Right ventricle myocardium superior (tissue), 1 donor: ENCODE data around the gene RBBP8NL. TPM values are rescaled to one million over a fixed set of nuclear protein-coding genes. Genes with fewer than 3 reads are reported as not detected.

Experiments
- ATAC-seq: fragments of 200-7000 bp; cut with Tn5 transposase; one replicate; pipeline ENCODE4 v1.9.1; 2020; ENCODE audit warnings: mild to moderate bottlenecking; ENCODE audit not compliant: poor library complexity
- DNase-seq: peaks from one replicate; pipeline ENCODE4 v3.0.0-alpha.2; 2020
- intact Hi-C: fragments of 100-400 bp; cut with DNase I; formaldehyde crosslinking; loops from one replicate; pipeline ENCODE4 v1.11.2; 2022
- total RNA-seq: library from RNA; stranded (reverse); fragmentation: NEBNext Ultra II Directional; extraction: Animal tissue kit (Norgen Biotek cat#: 25700); gene quantifications from one replicate; pipeline ENCODE4 v1.2.1, GENCODE V29; 2021
- donor health status: DM: no; HTN: yes; CAD: no; lungs with severe emphysema.

The RBBP8NL gene
- total RNA-seq, 1 donor from 2014 or later, result not detected

- intact Hi-C loops, result no loop called here
- ATAC-seq (no peak), DNase-seq (no peak)
Measured at GRCh38 chr20:62463651-62464424, 36.5 kb upstream of the RBBP8NL start.

GRCh38 chr20:62462976-62463592 lies 35.7 kb upstream of the RBBP8NL start:
- no peak for DNase-seq
- intact Hi-C loops, result no loop called here

DNA sequence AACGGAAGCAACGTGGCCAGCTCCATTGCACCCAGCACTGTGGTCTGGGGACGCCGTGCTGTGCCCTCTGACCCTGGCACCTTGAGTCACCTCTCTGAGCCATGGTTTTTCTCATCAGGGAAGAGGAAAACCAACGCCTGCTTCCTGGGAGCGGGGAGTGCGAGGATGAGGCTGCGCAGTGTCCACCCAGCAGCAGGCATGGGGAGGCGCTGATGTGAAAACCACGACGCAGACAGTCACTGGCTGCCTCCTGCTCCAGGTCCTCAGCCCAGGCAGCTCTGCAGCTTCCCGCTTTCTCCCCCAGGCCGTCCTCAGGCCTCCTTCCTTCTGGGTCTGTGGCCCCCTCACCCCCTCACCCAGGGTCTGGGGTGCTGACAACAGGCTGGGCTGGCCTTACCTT lies 34.5 kb upstream of the RBBP8NL start:
- ATAC-seq, result no peak
- no peak for DNase-seq
- intact Hi-C loops, result no loop called here

More at GRCh38 chr20:62462976-62463592, 35.7 kb upstream of the RBBP8NL start:
- no peak for ATAC-seq

- DNase-seq, result peak; percentile 76
- intact Hi-C loops, result no loop called here
- peak; percentile 84 for ATAC-seq
Measured at GRCh38 chr20:62461157-62461556, 33.8 kb upstream of the RBBP8NL start.

GRCh38 chr20:62460678-62461077 lies 33.3 kb upstream of the RBBP8NL start:
- intact Hi-C loops, result no loop called here
- ATAC-seq (no peak), DNase-seq (no peak)

DNA sequence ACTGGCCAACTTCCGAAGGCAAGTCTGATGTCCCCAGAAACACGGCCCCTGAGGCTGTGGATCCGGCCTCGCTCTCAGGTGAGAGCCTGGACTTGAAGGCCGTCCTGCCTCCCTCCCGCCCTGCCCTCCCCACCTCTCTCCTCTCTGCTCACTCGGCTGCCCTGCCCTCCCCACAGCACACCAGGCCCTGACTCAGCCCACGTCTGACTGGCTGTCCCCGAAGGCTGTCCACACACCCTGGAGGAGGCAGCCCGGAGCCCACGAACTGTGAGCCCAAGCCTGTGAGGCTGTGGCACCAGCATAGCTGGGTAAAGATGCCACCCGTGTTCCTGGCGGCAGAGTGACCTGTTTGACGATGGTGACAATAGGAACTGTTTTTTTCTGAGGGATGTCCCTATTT lies 32.1 kb upstream of the RBBP8NL start:
- ATAC-seq (no peak), DNase-seq (no peak)
- intact Hi-C loops, result no loop called here

DNA sequence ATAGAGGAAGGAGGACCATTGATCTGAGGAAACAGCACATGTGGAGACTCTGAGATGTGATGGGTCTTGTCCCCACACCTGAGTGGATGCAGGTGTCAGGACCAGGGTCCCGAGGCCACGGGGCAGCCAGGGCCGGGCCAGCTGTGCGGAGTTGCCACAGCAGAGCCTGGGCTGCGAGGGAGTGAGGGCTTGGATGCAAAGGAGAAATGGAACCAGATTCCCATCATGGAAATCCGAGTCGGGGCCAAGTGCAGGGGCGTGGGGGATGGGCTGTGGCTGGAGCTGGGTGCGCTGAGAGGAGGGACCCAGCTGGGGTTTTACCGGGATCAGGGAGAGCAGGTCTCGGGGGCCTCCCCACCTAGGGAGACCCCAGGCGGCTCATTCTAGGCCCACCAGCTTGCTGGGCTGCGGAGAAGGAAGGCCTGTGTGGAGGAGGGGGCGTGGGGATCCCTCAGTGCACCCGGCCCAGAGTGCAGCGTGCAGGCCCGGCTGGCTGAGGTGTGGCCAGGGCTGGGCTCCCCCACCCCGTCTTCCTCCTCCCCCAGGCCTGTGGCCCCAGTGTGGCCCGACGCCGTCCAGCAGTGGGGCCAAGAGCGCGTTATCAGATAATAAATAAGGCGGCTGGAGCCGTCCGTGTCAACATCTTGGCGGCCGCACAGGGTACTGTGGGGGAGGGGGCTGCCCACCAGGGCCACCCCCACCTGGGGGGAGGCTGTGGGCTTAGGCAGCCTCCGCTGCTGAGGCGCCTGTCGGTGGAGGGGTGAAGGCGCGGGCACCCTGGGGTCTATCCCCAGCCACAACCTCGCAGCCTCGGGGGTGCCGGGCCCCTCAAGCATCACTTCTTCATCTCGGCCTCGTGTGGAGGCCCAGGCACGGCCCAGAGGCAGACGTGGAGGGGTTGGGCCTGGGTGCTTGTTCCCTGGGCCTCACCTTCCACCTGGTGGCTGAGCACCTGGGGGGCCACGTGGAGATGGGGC lies 31.2 kb upstream of the RBBP8NL start:
- no peak for ATAC-seq
- intact Hi-C loops, result no loop called here
- no peak for DNase-seq

- no peak for ATAC-seq
- intact Hi-C loops, result no loop called here
- DNase-seq, result no peak
Measured at GRCh38 chr20:62457831-62458230, 30.5 kb upstream of the RBBP8NL start.

DNA sequence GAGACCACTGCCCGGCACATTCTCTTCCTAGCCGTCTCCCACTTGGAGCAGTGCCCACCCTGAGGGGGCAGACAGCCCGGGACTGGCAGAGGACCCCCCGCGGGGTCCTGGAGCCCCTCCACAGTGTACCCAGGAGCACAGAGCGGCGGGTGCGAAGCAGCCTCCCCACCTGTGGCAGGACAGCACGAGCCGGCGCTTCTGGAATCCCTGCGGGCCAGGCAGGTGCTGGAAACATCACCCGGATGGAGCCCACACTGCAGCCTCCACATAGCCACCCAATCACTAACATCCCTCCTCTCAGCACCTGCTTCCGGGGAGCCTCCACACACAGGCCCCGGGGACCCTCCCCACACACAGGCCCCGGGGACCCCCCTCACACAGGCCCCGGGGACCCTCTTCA lies 29.8 kb upstream of the RBBP8NL start:
- ATAC-seq, result no peak

GRCh38 chr20:62455929-62456328 lies 28.6 kb upstream of the RBBP8NL start:
- no peak for DNase-seq
- no peak for ATAC-seq
- intact Hi-C loops, result no loop called here

More for the DNA sequence above, 29.8 kb upstream of the RBBP8NL start:
- DNase-seq, result no peak
- intact Hi-C loops, result no loop called here

GRCh38 chr20:62454904-62455636 lies 27.7 kb upstream of the RBBP8NL start:
- no peak for ATAC-seq
- no peak for DNase-seq
- intact Hi-C loops, result no loop called here

GRCh38 chr20:62453186-62453808 lies 26.0 kb upstream of the RBBP8NL start:
- DNase-seq (no peak), ATAC-seq (no peak)
- intact Hi-C loops, result no loop called here

GRCh38 chr20:62452475-62453095 lies 25.2 kb upstream of the RBBP8NL start:
- intact Hi-C loops, result no loop called here
- ATAC-seq (no peak), DNase-seq (no peak)

GRCh38 chr20:62451970-62452369 lies 24.6 kb upstream of the RBBP8NL start:
- DNase-seq, result no peak
- no peak for ATAC-seq
- intact Hi-C loops, result no loop called here

GRCh38 chr20:62451156-62451767 lies 23.9 kb upstream of the RBBP8NL start:
- intact Hi-C loops, result no loop called here
- ATAC-seq (no peak), DNase-seq (no peak)

DNA sequence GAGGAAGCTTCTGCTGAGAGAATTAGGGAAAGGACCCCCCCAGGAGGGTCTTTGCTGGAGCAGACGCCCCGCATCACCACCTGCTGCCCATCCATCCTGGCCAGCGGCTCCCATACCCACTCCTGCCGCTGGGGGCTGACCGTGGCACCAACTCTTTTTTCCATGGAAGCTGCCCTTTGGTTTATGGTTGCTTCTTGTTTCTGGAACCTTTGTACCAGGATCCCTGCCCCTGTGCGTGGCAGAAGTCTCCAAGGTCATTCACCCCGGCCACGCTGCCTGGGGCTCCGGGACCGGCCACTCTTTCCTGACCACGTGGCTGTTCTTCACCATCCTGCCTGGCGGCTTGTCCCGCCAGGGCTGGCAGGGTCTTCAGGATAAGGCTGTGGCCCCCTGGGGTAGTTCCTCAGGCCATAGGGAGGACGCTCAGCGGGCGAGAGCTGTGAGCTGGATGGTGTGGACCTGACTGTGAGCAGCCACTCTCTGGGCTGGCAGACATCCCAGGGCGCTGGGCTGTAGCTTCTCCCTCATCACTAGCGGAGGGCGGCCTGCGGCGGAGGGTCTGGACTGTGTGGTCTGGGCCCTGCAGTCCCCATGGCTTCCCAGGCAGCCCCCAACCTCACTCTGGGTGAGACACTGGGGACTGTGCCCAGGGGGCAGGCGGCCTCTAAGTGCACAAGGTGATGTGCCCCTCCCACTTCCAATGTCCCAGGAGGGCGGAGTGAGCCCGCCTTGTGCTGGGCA lies 22.8 kb upstream of the RBBP8NL start:
- intact Hi-C loops, result no loop called here
- DNase-seq (peak; percentile 63), ATAC-seq (peak; percentile 72)

GRCh38 chr20:62448788-62449187 lies 21.4 kb upstream of the RBBP8NL start:
- DNase-seq (no peak), ATAC-seq (no peak)
- intact Hi-C loops, result no loop called here
